Subcutaneous abdominal adipose tissue (tissue), 5 donors: ENCODE data around the gene VIM.

Experiments
- H3K27ac ChIP-seq: one replicate; pipeline ENCODE4 v1.7.0; 2013; ENCODE audit warnings: low read depth, mild to moderate bottlenecking, inconsistent platforms, low read length, moderate library complexity
- H3K27me3 ChIP-seq, 5 donors: one replicate each; pipeline ENCODE4 v1.7.0; 2013; ENCODE audit warnings: low read length in 5 of 5, inconsistent platforms in 1 of 5; ENCODE audit not compliant: control insufficient read depth in 5 of 5, insufficient read depth in 4 of 5
- H3K36me3 ChIP-seq, 5 donors: one replicate each; pipeline ENCODE4 v1.7.0; 2013; ENCODE audit warnings: low read length in 5 of 5; ENCODE audit not compliant: control insufficient read depth in 5 of 5, insufficient read depth in 5 of 5
- H3K4me1 ChIP-seq, 5 donors: one replicate each; pipeline ENCODE4 v1.7.0; 2013; ENCODE audit warnings: low read length in 5 of 5, mild to moderate bottlenecking in 3 of 5, moderate library complexity in 1 of 5; ENCODE audit not compliant: control insufficient read depth in 5 of 5, insufficient read depth in 5 of 5
- H3K4me3 ChIP-seq, 5 donors: one replicate each; pipeline ENCODE4 v1.7.0; 2013; ENCODE audit warnings: low read length in 5 of 5, low read depth in 1 of 5
- H3K9ac ChIP-seq, 5 donors: one replicate each; pipeline ENCODE4 v1.7.0; 2013; ENCODE audit warnings: low read length in 5 of 5, mild to moderate bottlenecking in 4 of 5, moderate library complexity in 3 of 5
- H3K9me3 ChIP-seq, 5 donors: one replicate each; pipeline ENCODE4 v1.7.0; 2013; ENCODE audit warnings: low read length in 5 of 5; ENCODE audit not compliant: control insufficient read depth in 5 of 5
- donor health status: healthy.
- donor health status: healthy.
- donor health status: healthy.
- donor health status: healthy.
- donor health status: healthy.

VIM gene

GRCh38 chr10:17229717-17229966 is 1.6 kb downstream of the VIM start:
- H3K9ac ChIP-seq, result peak overlapping the region; percentile 79 to 100 (median 97)
- H3K4me1 ChIP-seq, result peaks cover 16 to 61% (median 56%) of the 10 kb centered on the region in 5 donors
- H3K4me3 ChIP-seq, result peak overlapping the region; percentile 96 to 100 (median 100)
- no peaks in the 10 kb centered on the region for H3K27me3 ChIP-seq
- H3K27ac ChIP-seq, result peak overlapping the region; percentile 100
- H3K9me3 ChIP-seq, result no peaks in the 10 kb centered on the region
- peaks cover 23 to 49% (median 39%) of the 10 kb centered on the region in 5 donors for H3K36me3 ChIP-seq

- no peaks in the 10 kb centered on the region for H3K27me3 ChIP-seq
- H3K9me3 ChIP-seq, result no peaks in the 10 kb centered on the region
- peak overlapping the region; percentile 79 to 100 (median 97) for H3K9ac ChIP-seq
- H3K27ac ChIP-seq, result peak overlapping the region; percentile 100
- H3K36me3 ChIP-seq, result peaks cover 28 to 54% (median 44%) of the 10 kb centered on the region in 5 donors
- peak overlapping the region; percentile 96 to 100 (median 100) for H3K4me3 ChIP-seq
- peaks cover 16 to 66% (median 60%) of the 10 kb centered on the region in 5 donors for H3K4me1 ChIP-seq
Measured at GRCh38 chr10:17229967-17230682, 2.1 kb downstream of the VIM start.

- no peaks in the 10 kb centered on the region for H3K9me3 ChIP-seq
- peaks cover 14 to 72% (median 58%) of the 10 kb centered on the region in 5 donors for H3K4me1 ChIP-seq
- H3K27ac ChIP-seq, result peak overlapping the region; percentile 100
- H3K9ac ChIP-seq, result peak overlapping the region; percentile 68 to 100 (median 97)
- H3K27me3 ChIP-seq, result no peaks in the 10 kb centered on the region
- peak overlapping the region; percentile 96 to 100 (median 100) for H3K4me3 ChIP-seq
- H3K36me3 ChIP-seq, result peaks cover 44 to 69% (median 61%) of the 10 kb centered on the region in 5 donors
Measured at GRCh38 chr10:17231788-17232187, 3.7 kb downstream of the VIM start.

- H3K27me3 ChIP-seq, result no peaks in the 10 kb centered on the region
- peaks cover 50 to 74% (median 65%) of the 10 kb centered on the region in 5 donors for H3K36me3 ChIP-seq
- peak overlapping the region; percentile 100 for H3K27ac ChIP-seq
- H3K4me1 ChIP-seq, result peaks cover 11 to 66% (median 51%) of the 10 kb centered on the region in 5 donors
- peak overlapping the region; percentile 68 to 100 (median 97) for H3K9ac ChIP-seq
- H3K9me3 ChIP-seq, result no peaks in the 10 kb centered on the region
- peak overlapping the region; percentile 96 to 100 (median 100) for H3K4me3 ChIP-seq
Measured at GRCh38 chr10:17232276-17232960, 4.4 kb downstream of the VIM start.

- Histone ChIP-seq H3K4me3 (peak overlapping the region; percentile 45 to 100 (median 99)), H3K36me3 (peaks cover 50 to 80% (median 68%) of the 10 kb centered on the region in 5 donors), H3K4me1 (peaks cover 11 to 62% (median 49%) of the 10 kb centered on the region in 5 donors), H3K9me3 (no peaks in the 10 kb centered on the region), H3K27ac (peak overlapping the region; percentile 100), H3K9ac (peak overlapping the region; percentile 14 to 98 (median 52)), H3K27me3 (no peaks in the 10 kb centered on the region)
Measured at GRCh38 chr10:17233286-17233991, 5.4 kb downstream of the VIM start.

- Histone ChIP-seq H3K27me3 (no peaks in the 10 kb centered on the region), H3K36me3 (peaks cover 50 to 80% (median 67%) of the 10 kb centered on the region in 5 donors), H3K9me3 (no peaks in the 10 kb centered on the region), H3K4me3 (peak overlapping the region; percentile 36 to 100 (median 99)), H3K4me1 (peaks cover 11 to 61% (median 49%) of the 10 kb centered on the region in 5 donors), H3K27ac (peak overlapping the region; percentile 100), H3K9ac (peak overlapping the region in 2 of 5 donors; percentile 42 to 98)
Measured at GRCh38 chr10:17234431-17234945, 6.4 kb downstream of the VIM start.

GRCh38 chr10:17235136-17235535 is 7.1 kb downstream of the VIM start:
- no peaks in the 10 kb centered on the region for H3K27me3 ChIP-seq
- no peaks in the 10 kb centered on the region for H3K9me3 ChIP-seq
- peaks cover 50 to 79% (median 65%) of the 10 kb centered on the region in 5 donors for H3K36me3 ChIP-seq
- peak overlapping the region; percentile 36 to 100 (median 99) for H3K4me3 ChIP-seq
- H3K9ac ChIP-seq, result peak overlapping the region in 2 of 5 donors; percentile 12 to 98
- H3K27ac ChIP-seq, result peak overlapping the region; percentile 100
- peaks cover 11 to 61% (median 49%) of the 10 kb centered on the region in 5 donors for H3K4me1 ChIP-seq

- Histone ChIP-seq H3K9ac (peak overlapping the region in 2 of 5 donors; percentile 39 to 48), H3K27me3 (no peaks in the 10 kb centered on the region), H3K4me3 (no peak overlapping the region), H3K36me3 (peaks cover 42 to 64% (median 57%) of the 10 kb centered on the region in 5 donors), H3K9me3 (peaks cover 0 to 2% (median 0%) of the 10 kb centered on the region in 5 donors), H3K4me1 (peaks cover 6 to 52% (median 44%) of the 10 kb centered on the region in 5 donors), H3K27ac (peak overlapping the region; percentile 100)
Measured at GRCh38 chr10:17236468-17237148, 8.6 kb downstream of the VIM start.

GRCh38 chr10:17237149-17237527 is 9.1 kb downstream of the VIM start:
- peaks cover 37 to 59% (median 53%) of the 10 kb centered on the region in 5 donors for H3K36me3 ChIP-seq
- peaks cover 0 to 7% (median 0%) of the 10 kb centered on the region in 5 donors for H3K9me3 ChIP-seq
- H3K27ac ChIP-seq, result peak overlapping the region; percentile 68
- no peaks in the 10 kb centered on the region for H3K27me3 ChIP-seq
- no peak overlapping the region for H3K9ac ChIP-seq
- H3K4me1 ChIP-seq, result peaks cover 6 to 47% (median 39%) of the 10 kb centered on the region in 5 donors
- H3K4me3 ChIP-seq, result no peak overlapping the region
